Mammary epithelial cell (primary cell): ENCODE measurements around the gene AKAP12.

Experiments used
- CTCF ChIP-seq, 2 donors: IDR thresholded peaks in 1 of 2; conservative IDR thresholded peaks in 1 of 2; 2 replicates each; pipeline ENCODE4 v1.5.1; 2011 to 2012; ENCODE audit warnings: inconsistent platforms in 2 of 2, low read length in 2 of 2, mild to moderate bottlenecking in 2 of 2, control low read depth in 1 of 2, low read depth in 1 of 2; ENCODE audit not compliant: insufficient read depth in 1 of 2; ENCODE audit errors: extremely low read depth in 1 of 2
- EZH2 ChIP-seq: IDR thresholded peaks from 2 replicates; pipeline ENCODE4 v1.6.1; 2012; ENCODE audit warnings: low read length, inconsistent platforms, borderline replicate concordance

- TF ChIP-seq CTCF (conservative IDR thresholded peaks at IDR 0.05 in 1 of 2, IDR thresholded peaks at IDR 0.05 in 1 of 2; ENCODE audit: extremely low read depth in 1 of 2, insufficient read depth in 1 of 2, low read depth in 1 of 2, low read length in 2 of 2) (no peak), EZH2 (no peak)
Measured at GRCh38 chr6:151384151-151384550, 144.4 kb downstream of the AKAP12 start.
